Lung (tissue), 12 donors: Measurements from ENCODE around the gene ZMYM5. TPM values are rescaled to one million over a fixed set of nuclear protein-coding genes. Genes with fewer than 3 reads are reported as not detected.
"Not testable (repeated sequence)": the region's sequence is repeated elsewhere in the genome, so short reads cannot be mapped to it uniquely, and the experiment has no call there.

ENCODE experiments used
- ATAC-seq: fragments of 200-7000 bp; cut with Tn5 transposase; one replicate; pipeline ENCODE4 v1.9.1; 2020; ENCODE audit warnings: moderate number of reproducible peaks; ENCODE audit not compliant: insufficient read depth, low FRiP score
- DNase-seq, 3 donors: peaks; one replicate each; pipeline ENCODE4 v3.0.0-alpha.2; 2013 to 2017
- H3K27ac ChIP-seq, 2 donors: one replicate each; pipeline ENCODE4 v1.5.1; 2013; ENCODE audit warnings: mild to moderate bottlenecking in 2 of 2, moderate library complexity in 2 of 2, control low read depth in 1 of 2, inconsistent platforms in 1 of 2, low read depth in 1 of 2, low read length in 1 of 2
- H3K27me3 ChIP-seq, 3 donors: one replicate each; pipeline ENCODE4 v1.5.1; 2013; ENCODE audit warnings: low read length in 2 of 3; ENCODE audit not compliant: control insufficient read depth in 3 of 3, insufficient read depth in 3 of 3
- H3K36me3 ChIP-seq, 4 donors: one replicate each; pipeline ENCODE4 v1.5.1; 2013; ENCODE audit warnings: low read length in 4 of 4, mild to moderate bottlenecking in 1 of 4, moderate library complexity in 1 of 4; ENCODE audit not compliant: control insufficient read depth in 4 of 4, insufficient read depth in 4 of 4
- H3K4me1 ChIP-seq, 5 donors: one replicate each; pipeline ENCODE4 v1.5.1; 2013; ENCODE audit warnings: low read length in 5 of 5, mild to moderate bottlenecking in 2 of 5, moderate library complexity in 1 of 5; ENCODE audit not compliant: control insufficient read depth in 5 of 5, insufficient read depth in 5 of 5
- H3K4me3 ChIP-seq: one replicate; pipeline ENCODE4 v1.5.1; 2013; ENCODE audit warnings: mild to moderate bottlenecking, control low read depth, moderate library complexity
- H3K9ac ChIP-seq, 2 donors: one replicate each; pipeline ENCODE4 v1.5.1; 2013; ENCODE audit warnings: low read length in 2 of 2, control low read depth in 1 of 2; ENCODE audit not compliant: insufficient read depth in 1 of 2
- H3K9me3 ChIP-seq, 4 donors: one replicate each; pipeline ENCODE4 v1.5.1; 2013; ENCODE audit warnings: low read length in 3 of 4, mild to moderate bottlenecking in 1 of 4, moderate library complexity in 1 of 4; ENCODE audit not compliant: control insufficient read depth in 4 of 4, insufficient read depth in 3 of 4
- CTCF ChIP-seq: IDR thresholded peaks from 2 replicates; pipeline ENCODE4 v1.5.1; 2012; ENCODE audit warnings: mild to moderate bottlenecking; ENCODE audit errors: control extremely low read depth, extremely low read depth
- WGBS, 2 donors: extraction: QIAGEN DNeasy Blood & Tissue Kit; methylation state at CpG; one replicate each; pipeline ENCODE4 v1.1.7; 2013; 5-methylcytosine and 5-hydroxymethylcytosine counted together
- polyA plus RNA-seq, 2 donors: library from polyadenylated mRNA; stranded (reverse); fragments of 200-250 nt; gene quantifications; one replicate each; pipeline ENCODE4 v1.2.1, GENCODE V29; 2013
- total RNA-seq, 2 donors: library from RNA; depleted of rRNA in 1 of 2; stranded (reverse); fragments of >200 nt in 1 of 2; gene quantifications; one replicate each; pipeline ENCODE4 v1.2.1, GENCODE V29; 2014 to 2021
- donor health status: control.
- donor health status: control.
- donor health status: Bipolar disorder and iron deficiency.
- donor health status: healthy.
- donor health status: DM: yes; HTN: yes; CAD: no.

ZMYM5 gene
- total and polyA plus RNA-seq, 4 donors: 5.6 to 32.8 (median 8.6) TPM

GRCh38 chr13:19805765-19806164, 57.7 kb downstream of the ZMYM5 start:
- Histone ChIP-seq H3K27me3 (no peaks in the 10 kb centered on the region), H3K4me3 (no peak overlapping the region), H3K27ac (no peak overlapping the region), H3K36me3 (no peaks in the 10 kb centered on the region), H3K9ac (no peak overlapping the region), H3K9me3 (no peaks in the 10 kb centered on the region), H3K4me1 (no peaks in the 10 kb centered on the region)
- TF ChIP-seq CTCF: no peak
- DNase-seq (no peak), ATAC-seq (no peak)
- WGBS, 2 donors: 84 to 94% methylated on average over 4 of the region's 4 CpGs

DNA sequence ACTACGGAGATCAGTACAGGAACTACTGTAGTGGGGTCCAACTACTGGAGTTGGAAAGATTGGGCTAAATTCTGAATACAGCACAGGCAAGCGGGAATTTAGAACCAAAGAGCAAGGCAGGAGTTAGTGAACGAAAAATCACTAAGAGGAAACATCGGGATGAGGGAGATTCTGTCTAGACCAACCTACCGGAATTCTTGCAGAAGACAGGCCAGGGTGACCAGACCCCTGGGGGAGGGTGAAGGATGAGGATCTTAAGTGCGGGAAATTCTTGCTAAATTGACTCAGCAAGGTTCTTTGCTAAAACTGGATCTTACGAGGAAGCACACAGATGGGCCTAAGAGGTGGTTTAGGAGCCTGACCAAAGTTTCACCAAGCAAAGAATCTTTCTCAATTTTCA, 67.5 kb downstream of the ZMYM5 start:
- DNase-seq (no peak), ATAC-seq (no peak)
- no peak overlapping the region for H3K27ac ChIP-seq
- no peaks in the 10 kb centered on the region for H3K27me3 ChIP-seq
- no peak overlapping the region for H3K9ac ChIP-seq
- no peaks in the 10 kb centered on the region for H3K9me3 ChIP-seq
- WGBS, 2 donors: 78 to 90% methylated on average over 7 of the region's 7 CpGs
- H3K36me3 ChIP-seq: no peaks in the 10 kb centered on the region
- no peak overlapping the region for H3K4me3 ChIP-seq
- no peak for TF ChIP-seq CTCF
- peaks cover 0 to 4% (median 0%) of the 10 kb centered on the region in 5 donors for H3K4me1 ChIP-seq

DNA sequence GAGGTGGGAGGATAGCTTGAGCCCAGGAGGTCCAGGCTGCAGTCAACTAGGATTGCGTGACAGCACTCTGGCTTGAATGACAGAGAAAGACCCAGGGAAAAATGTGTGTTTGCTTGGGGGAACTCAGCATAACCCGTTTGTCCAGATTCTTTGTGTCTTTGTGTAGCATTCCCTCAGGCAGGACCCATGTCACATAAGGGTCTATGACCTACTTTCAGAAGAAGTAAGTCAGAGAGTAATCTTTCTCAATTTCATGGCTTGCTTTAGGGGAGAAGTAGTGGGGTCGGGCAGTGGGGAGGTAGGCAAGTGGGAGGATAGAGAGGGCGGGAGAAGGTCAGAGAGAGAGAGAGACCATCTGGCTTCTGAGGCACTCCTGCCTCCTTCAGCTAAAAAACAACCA, 68.8 kb downstream of the ZMYM5 start:
- H3K9ac ChIP-seq: no peak overlapping the region
- 69 to 77% methylated on average over 4 of the region's 4 CpGs for WGBS, 2 donors
- H3K4me3 ChIP-seq: no peak overlapping the region
- H3K36me3 ChIP-seq: no peaks in the 10 kb centered on the region
- peak overlapping the region in 1 of 2 donors; percentile 45 for H3K27ac ChIP-seq
- H3K9me3 ChIP-seq: no peaks in the 10 kb centered on the region
- no peak for TF ChIP-seq CTCF
- H3K27me3 ChIP-seq: no peaks in the 10 kb centered on the region
- ATAC-seq (no peak), DNase-seq (peak; percentile 56 to 85 (median 67))
- H3K4me1 ChIP-seq: peaks cover 0 to 4% (median 0%) of the 10 kb centered on the region in 5 donors

DNA sequence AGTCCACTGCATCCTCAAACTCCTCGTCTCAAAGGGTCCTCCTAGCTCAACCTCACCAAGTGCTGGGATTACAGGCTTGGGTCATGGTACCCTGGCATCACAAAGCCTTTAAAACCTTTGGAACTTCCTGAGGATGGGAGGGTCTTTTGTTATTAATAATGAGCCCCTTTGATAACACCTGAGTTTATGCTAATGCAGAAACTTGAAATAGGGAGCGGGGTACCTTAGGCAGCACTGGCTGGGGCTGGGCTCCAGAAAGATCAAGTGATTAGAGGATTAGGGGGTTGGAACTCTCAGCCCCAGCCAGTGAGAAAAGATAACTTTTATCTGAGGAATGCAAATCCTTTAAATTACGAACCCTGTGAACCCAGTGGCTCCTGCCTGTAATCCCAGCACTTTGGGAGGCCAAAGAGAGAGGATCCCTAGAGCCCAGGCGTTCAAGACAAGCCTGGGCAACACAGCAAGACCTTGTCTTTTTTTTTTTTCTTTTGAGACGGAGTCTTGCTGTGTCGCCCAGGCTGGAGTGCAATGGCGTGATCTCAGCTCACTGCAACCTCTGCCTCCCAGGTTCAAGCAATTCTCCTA, 71.4 kb downstream of the ZMYM5 start:
- H3K36me3 ChIP-seq: no peaks in the 10 kb centered on the region
- ATAC-seq (no peak), DNase-seq (no peak)
- TF ChIP-seq CTCF: no peak
- peaks cover 0 to 2% (median 0%) of the 10 kb centered on the region in 5 donors for H3K4me1 ChIP-seq
- WGBS, 2 donors: 95 to 96% methylated on average over 7 of the region's 7 CpGs
- no peaks in the 10 kb centered on the region for H3K9me3 ChIP-seq
- no peak overlapping the region for H3K9ac ChIP-seq
- no peaks in the 10 kb centered on the region for H3K27me3 ChIP-seq
- H3K4me3 ChIP-seq: no peak overlapping the region
- H3K27ac ChIP-seq: no peak overlapping the region

GRCh38 chr13:19782727-19783682, 80.4 kb downstream of the ZMYM5 start, which contains the start of gene PSPC1:
PSPC1 (minus strand) TSS chr13:19782945; CDS start chr13:19782757, 188 bp downstream.
- peak within 1 kb of the TSS; percentile 94 to 99 for H3K27ac ChIP-seq
- DNase-seq: peak; percentile 97 to 98 (median 97)
- ATAC-seq: peak; percentile 91

More at GRCh38 chr13:19782727-19783682, 80.4 kb downstream of the ZMYM5 start, which contains the start of gene PSPC1:
- H3K27me3 ChIP-seq, H3K36me3 ChIP-seq, H3K9me3 ChIP-seq, H3K4me1 ChIP-seq: not testable (repeated sequence)
- H3K9ac ChIP-seq: peak within 1 kb of the TSS; percentile 87 to 98
- WGBS, 2 donors: 20 to 21% methylated on average over 50 of the region's 50 CpGs
- H3K4me3 ChIP-seq: peak within 1 kb of the TSS; percentile 99
